ENCODE data around the gene SEPTIN11.

Gene SEPTIN11

DNA sequence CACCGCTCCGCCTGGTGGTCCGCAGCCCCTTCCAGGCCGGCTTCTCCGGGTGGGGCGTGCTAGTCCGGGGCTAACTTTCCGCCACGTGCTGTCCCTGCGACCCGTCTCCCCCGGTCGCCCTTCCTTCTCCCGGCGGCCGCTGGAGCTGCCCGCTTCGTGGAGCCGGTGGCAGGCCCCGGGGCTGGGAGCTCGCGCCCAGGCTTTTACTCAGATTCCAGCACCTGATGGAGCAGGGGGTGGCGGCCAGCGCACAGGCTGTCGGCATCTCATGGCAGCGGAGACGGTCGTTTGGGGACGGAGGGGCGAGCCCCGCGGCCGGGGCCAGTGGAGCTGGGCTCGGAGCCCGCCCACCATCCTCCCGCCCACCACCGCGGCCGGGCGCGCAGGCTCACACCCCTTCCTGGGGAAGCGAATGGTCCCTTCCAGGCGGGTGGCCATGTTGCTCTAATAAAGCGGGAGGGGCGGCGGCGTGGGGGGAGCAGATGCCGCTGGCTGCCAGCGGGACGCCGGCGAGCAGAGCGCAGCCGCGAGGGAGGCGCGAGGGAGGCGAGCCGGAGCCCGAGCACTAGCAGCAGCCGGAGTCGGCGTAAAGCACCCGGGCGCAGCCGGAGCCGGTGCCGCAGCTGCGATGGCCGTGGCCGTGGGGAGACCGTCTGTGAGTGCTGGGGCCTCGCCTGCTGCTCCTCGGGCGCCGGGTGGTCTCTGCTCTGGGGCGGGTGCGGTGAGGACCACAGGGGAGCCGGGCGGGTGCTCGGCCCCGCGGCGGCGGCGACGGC, at the start of gene SEPTIN11:
TSS of gene SEPTIN11 (plus strand) at position 477 of the 776 bp plus-strand sequence. CDS start at position 629, 152 bp downstream.
- DNase-seq (ENCODE audit: low spot score) = peak; percentile 92

DNA sequence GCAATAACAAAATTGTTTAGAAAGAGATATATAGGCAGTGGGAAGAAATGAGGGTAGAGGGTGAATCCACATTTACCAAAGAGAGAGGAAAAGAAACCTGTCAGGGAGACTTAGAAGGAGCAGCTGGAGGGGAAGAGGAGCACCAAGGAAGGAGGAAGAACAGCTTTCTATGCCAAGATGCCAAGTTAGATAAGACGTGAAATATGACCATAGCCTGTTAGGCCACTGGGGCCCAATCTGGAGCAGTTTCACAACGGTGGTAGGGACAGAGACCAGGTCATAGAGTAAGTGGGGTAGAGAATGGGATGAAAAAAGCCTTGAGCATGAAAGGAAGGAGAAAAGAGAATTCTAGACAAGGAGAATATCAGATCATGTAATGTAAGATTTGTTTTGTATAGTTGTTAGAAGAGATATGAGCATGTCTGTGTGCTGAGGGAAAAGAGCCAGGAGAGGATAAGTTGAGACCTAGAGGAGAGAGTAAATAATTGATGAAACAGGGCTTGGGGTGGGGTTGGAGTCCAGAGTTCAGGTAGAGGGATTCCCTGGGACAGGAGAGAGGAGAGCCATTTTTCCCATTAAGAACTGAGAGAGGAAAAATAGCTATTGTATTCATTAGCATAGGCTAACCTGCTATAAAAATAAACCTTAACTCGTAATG, 47.2 kb upstream of the SEPTIN11 start:
- no peak for DNase-seq (ENCODE audit: low spot score)

DNA sequence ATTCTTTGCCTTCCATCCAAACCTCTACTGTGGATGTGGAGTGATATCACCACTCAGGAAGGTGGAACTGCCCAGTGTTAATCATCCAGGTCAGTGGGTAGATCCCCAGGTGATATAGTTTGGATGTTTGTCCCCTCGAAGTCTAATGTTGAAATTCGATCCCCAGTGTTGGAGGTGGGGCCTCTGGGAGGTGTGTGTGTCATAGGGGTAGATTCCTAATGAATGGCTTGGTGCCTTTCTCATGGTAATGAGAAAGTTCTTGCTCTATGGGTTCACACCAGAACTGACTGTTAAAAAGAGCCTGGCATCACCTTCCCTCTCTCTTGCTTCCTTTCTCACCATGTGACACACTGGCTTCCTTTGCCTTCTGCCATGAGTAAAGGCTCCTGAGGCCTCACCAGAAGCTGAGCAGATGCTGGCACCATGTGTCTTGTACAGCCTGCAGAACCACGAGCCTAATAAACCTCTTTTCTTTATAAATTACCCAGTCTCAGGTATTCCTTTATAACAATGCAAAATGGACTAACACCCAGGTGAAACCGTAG, 44.8 kb upstream of the SEPTIN11 start:
- no peak for DNase-seq (ENCODE audit: low spot score)

DNA sequence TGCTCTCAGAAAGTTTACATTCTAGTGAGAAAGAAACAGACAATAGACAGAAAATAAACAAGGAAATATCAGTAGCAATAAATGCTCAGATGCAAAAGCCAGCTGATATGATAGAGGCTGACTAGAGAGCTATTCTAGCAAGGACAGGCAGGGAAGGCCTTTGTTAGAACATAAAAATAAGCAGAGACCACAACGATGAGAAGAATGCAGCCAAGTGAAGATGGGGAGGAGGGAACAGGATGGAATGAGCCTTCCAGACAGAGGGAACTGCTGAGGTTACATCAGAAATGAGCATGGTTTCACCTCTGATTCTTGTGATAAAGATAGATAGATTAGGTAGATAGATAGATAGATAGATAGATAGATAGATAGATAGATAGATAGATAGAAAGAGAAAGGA, 44.0 kb upstream of the SEPTIN11 start:
- DNase-seq (ENCODE audit: low spot score) = no peak

DNA sequence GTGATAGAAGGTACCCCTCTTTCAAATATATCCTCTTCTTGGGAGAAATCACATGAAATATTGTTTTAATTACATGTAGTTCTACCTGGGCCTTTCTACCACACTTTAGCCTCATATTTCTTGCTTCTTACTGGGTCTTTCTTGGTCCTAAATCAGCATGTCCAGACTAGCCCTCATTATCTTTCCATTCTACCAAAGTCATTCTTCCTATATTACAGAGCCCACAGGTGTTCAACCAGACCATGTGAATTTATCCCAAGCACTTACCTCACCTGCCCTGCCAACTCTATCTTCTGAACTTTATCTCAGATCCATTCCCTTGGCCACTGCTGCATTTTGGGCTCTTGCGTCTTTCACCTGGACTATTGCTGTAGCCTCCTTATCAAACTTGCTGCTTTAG, 39.8 kb upstream of the SEPTIN11 start:
- DNase-seq (ENCODE audit: low spot score) = no peak

DNA sequence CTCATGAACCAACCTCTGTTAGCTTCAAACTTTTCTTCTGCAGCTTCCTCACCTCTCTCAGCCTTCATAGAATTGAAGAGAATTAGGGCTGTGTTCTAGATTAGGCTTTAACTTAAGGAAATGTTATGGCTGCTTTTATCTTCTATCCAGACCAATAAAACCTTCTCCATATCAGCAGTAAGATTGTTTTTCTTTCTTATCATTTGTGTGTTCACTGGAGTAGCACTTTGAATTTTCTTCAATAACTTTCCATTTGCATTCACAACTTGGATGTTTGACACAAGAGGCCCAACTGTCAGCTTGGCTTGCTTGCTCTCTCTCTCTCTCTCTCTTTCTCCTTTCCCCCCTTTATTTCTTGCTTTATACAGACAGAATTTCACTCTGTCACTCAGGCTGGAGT, 28.8 kb upstream of the SEPTIN11 start:
- no peak for DNase-seq (ENCODE audit: low spot score)

DNA sequence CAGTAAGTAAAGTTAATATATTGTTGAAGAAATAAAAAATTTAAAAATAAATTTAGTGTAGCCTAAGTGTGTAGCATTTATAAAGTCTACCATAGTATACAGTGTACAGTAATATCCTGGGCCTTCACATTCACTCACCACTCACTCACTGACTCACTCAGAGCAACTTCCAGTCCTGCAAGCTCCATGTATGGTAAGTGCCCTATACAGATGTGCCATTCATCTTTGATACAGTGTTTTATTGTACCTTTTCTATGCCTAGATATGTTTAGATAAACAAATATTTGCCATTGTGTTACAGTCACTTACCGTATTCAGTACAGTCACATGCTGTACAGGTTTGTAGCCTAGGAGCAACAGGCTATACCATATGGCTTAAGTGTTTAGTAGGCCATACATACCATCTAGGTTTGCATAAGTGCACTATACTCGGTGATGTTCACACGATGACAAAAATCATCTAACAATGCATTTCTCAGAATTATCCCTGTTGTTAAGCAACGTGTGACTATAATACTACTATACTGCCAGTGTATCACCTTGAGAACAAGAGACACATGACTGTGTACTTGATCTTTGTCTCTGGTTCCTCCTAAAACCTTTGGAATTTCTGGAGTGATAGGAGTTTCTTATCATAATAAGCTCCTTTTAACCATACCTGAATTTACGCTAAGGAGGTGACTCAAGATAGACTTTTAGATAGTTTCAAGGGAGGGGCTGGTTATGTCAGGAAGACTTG, 25.8 kb upstream of the SEPTIN11 start:
- DNase-seq (ENCODE audit: low spot score) = no peak

DNA sequence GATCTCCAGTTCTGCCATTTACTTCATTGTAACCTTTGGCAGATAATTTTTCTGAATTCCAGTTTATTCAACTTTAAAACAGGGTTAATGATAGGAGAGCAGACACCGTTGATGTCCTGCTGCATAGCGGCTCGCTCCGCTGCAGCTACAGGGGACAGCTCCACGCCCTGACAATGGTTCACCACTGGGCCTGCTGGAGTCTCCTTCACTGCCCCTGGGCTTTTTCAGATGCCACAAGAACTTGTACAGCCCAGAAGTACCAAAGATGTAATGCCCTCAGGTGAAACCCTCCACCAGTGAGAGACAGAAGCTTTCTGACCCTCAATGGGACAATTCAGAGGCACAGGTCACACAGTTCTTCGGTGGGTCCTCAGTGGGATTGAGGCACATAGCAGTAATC, 22.7 kb upstream of the SEPTIN11 start:
- no peak for DNase-seq (ENCODE audit: low spot score)

DNA sequence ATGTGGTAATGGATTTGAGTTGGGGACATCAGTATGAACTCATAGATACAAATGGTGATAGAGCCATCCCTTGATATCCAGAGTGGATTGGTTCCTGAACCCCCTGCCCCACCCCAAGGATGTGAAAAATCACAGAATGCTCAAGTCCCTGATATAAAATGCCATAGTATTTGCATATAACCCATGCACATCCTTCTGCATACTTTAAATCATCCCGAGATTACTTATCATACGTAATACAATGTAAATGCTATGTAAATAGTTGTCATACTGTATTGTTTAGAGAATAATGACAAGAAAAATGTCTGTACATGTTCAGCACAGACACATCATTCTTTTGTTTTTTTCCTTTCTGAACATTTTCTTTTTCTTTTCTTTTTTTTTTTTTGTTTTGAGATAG, 18.9 kb upstream of the SEPTIN11 start:
- no peak for DNase-seq (ENCODE audit: low spot score)

DNA sequence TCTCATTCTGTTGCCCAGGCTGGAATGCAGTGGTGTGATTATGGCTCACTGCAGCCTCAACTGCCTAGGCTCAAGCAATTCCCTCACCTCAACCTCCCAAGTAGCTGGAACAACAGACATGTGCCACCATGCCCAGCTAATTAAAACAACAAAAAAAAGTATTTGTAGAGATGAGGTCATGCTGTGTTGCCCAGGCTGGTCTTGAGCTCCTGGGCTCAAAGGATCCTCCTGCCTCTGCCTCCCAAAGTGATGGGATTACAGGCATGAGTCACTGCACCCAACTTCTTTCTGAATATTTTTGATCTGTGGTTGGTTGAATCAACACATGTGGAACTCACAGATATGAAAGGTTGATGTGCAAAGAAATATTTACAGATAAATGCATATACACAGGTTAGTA, 18.5 kb upstream of the SEPTIN11 start:
- no peak for DNase-seq (ENCODE audit: low spot score)

DNA sequence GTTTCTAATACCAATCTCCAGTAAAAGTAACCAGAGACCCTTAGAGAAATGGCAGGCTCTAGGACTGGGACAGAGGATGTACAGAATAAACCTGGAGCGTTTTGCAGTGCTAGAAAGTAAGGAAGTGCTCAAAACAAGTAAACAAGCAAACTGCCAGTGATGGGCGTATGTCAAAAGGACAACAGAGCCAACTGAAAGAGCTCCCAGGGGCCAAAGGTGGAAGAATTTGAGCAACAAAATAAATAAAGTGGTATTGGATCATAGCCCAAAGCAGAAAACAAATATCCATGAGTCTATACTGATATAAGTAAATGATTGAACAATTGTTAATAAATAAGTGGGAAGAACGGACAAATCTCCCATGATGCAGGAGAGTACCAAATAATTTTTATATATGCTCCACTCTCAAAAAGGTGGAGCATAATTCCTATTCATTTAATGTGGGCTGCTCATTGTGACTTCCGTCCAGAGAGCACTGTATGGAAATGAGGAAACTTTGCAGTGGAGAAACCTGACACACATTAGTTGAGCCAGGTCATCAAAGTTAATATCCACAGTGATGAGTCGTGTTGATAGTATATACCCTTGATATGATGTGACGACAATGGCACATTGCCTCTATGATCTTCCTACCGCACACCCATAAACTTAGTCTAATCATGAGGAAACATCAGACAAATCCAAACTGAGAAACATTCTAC, 17.8 kb upstream of the SEPTIN11 start:
- DNase-seq (ENCODE audit: low spot score) = no peak

DNA sequence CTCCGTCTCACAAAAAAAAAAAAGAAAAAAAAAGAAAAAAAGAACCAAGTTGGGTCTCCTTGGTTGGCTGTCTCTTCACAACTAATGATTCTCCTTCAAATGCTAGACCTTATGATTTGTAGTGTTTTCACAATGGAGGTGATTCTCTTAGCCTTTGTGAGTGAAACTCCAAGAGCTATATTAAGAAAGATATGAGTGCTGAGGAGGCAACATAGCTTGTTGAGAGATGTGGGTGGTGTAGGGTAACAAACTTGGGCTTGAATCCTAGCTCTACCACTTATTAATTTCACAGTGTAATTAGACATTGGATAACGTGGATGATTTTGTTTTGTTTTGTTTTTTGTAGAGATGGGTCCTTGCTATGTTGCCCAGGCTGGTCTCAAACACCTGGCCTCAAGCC, 10.4 kb upstream of the SEPTIN11 start:
- DNase-seq (ENCODE audit: low spot score) = no peak

DNA sequence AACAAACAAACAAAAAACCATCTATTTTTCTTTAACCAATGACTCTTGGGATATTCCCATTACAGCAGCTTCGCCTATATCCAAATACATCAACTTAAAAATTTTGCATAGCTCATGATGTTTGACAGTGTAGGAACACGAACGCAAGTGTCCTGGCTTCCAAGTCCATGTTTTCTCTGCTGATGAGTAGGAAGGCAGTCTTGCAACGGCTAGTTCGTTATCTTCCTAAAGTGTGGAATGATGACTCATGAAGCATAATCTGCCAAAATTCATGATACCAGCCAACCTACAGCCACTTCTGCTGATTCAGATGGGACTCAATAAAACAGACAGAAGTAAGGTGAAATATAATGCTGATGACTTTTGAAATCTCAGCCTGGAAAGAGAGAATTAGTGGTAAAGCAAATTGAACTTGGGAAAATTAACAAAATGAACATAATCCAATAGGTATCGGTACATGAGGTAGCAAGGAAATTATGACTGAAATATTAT, 6.4 kb upstream of the SEPTIN11 start:
- no peak for DNase-seq (ENCODE audit: low spot score)

DNA sequence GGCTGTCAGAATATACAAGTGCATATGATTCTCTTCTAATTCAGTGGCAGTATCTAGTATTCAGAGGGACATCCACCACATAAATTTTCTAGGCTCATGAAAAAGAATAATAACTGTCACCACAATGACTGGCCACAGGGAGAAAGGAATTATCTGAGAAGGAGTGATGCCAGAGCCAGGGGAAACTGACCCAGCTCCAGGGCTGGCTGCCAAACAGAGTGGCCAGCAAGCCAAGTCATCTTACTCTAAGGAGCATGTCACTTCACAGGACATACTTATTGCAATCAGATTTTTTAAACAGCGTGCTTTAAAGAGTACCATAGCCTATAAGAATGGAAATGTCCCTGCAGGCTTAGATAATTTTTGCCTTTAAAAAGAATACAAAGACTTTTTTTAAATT, 5.8 kb upstream of the SEPTIN11 start:
- DNase-seq (ENCODE audit: low spot score) = no peak

DNA sequence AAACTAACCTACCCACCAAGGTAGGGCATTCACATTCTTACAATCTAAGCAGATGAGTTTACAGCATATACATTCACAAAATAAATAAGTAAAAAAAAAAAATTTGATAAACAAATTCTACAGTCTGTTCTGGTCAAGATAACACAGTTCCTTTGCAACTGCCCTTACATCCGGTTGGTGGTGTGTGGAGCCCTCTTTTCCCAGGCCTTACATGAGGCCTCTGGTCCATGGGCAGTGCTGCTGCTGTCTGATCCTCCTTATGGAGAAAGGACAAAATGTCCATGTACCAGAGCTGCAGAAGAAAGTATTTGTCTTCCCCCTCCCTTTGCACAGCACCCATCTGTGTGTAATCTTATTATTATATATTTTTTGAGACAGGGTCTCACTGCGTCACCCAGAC, 2.2 kb upstream of the SEPTIN11 start:
- no peak for DNase-seq (ENCODE audit: low spot score)

DNA sequence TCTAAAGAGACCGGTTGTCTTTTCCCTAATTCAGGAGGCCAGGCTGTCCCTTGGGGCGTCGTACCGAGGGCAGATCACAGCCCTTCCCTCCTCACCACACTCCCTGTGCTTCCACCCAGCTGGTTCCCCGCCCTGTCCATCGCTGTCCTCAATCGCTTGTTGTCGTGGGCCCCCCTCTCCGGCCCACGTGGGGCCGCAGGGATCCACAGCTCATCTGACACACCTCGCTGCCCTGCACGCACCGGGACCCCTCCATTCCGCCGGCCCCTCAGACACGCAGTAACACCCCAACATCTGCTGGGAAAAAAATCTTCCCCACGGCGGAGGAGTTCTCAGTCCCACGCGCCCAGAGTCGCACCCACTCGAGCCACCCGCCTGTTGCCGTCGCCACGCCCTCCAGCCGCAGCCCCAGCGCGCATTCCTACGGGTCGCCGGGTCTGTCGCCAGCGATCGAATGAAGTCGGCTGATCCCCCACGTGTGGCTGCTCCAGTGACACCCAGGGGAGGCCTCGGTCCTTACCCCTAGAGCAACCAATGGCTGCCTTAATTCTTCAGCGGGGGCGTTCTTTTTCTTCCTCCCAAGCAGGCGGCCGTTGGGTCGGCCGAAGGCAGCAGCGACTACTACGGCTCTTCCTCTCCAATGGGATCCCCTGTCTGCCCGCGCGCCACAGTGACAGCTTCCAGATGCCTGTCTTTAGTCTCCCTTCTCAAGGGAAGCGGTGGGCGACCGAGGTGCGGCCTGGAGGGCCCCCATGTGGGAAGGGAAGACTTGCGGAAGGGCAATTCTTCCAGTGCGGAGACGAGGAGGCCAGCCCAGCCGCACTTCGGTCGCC, 893 bp upstream of the SEPTIN11 start:
- DNase-seq (ENCODE audit: low spot score) = peak; percentile 68

DNA sequence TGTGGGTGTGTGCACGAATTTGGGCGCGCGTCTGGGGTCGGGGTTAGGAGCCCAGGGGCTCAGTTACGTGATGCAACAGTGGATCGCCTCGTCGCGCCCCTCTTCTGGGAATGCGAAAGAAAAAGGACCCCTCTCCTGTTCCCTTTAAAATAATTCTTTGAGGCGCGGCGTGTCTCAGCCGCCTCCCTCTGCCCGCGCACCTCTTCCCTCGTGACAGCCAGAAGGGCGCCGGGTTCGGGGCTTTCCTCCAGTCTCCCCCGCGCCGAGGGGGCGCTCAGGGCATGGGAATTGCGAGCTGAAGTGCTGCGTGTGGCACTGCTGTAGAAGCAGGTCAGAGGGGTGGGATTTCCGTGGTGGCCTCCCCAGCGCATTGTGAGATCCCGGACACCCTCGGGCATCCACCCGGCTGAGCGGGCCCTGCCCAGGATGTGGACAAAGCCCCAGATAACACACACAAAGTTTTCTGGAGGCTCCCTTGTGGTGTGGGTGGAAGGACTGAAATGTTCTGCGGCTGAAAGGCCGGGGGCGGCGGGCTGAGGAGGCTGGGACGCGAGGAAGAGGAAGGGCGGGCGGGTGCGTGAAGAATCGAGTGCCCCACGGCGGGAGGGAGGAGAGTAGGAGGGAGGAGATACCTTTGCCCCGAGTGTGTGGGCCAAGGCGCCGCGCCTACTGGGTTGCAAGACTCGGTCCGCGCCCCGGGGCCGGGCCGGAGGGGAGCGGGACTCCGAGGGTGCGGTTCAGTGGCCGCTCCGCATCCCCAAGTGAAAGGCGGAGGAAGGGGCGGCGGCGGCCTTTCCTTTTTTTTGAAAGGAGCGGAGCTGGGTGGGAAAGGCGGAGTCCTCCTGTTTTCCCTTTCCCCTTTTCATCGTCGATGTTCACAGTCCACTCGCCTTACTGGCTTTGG, 752 bp downstream of the SEPTIN11 start:
- peak; percentile 62 for DNase-seq (ENCODE audit: low spot score)

DNA sequence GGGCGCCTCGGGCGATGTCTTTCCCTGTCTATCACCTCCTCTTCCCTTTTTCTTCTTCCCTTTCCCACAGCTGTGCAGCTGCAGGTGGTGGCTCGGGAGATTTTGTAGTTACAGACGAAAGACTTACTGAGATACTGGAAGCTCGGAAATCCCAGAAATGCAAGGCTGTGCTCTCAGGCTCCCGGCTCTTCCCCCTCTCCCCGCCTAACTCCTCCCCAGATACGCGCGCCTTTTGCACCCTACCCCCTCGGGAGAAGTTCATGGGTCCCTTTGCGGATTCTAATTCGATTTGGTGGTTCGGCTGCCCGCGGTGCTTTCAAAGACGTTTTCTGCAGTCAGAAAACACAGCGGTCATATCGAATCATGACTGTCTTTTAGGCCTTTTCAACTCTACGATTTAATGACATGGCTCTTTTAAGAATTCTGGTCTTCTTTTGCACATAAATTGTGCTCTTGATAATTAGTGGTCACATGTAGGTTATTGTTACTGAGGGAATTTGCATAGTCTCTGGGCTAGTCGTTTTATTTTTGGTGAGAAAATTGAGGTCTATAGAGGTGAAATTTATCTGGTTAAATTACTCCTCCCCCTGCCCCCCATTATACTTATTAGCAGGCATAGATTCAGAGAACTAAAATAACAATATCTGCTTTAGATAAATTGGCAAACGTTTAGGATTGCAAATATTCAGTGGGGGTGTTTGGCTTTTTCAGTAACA, 1.6 kb downstream of the SEPTIN11 start:
- DNase-seq (ENCODE audit: low spot score) = peak; percentile 39

DNA sequence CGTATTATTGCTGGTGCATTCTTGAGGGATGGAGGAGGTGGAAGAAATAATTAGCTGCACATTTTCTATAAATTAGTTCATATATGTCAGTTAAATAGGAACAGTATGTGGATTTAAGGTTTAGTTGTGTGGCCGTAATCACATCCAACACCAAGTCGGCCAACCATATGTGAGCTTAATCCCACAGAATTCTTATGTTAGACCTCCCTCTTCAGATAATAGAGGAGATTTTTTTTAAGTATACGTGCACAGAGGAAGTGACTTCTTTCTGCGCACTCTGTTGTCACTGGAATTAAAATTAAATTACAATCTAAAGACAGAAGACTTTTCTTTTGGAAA, 2.1 kb downstream of the SEPTIN11 start:
- no peak for DNase-seq (ENCODE audit: low spot score)
